ENCODE results near the gene SDR39U1.

The SDR39U1 gene

GRCh38 chr14:24399999-24400718, 42.4 kb downstream of the SDR39U1 start:
- TF ChIP-seq ZSCAN23 (tag by site-specific recombination; IDR thresholded peaks at IDR 0.05) (no peak), SP2 (tag by site-specific recombination; IDR thresholded peaks at IDR 0.05) (0 out of 2 replicates have a peak, but pooled peaks have one; percentile 3)
- Histone ChIP-seq H3K9me3 (ENCODE audit: control insufficient read depth, insufficient read depth, low read depth, low read length) (no peaks in the 10 kb centered on the region), H3K4me3 (ENCODE audit: low read depth, low read length) (no peak overlapping the region), H3K4me1 (ENCODE audit: control insufficient read depth, insufficient read depth, low read length) (peaks cover 18% of the 10 kb centered on the region; the same call in 1 of the 2 replicates), H3K27ac (ENCODE audit: extremely low read depth, low read depth, low read length) (peak overlapping the region; percentile 69; the same call in 1 of the 2 replicates), H3K36me3 (ENCODE audit: control insufficient read depth in 2 of 2, insufficient read depth in 1 of 2, low read length in 2 of 2) (peaks cover 0 to 5% of the 10 kb centered on the region in 2 experiments; a peak in 1 of 3 replicates)
- POLR2A ChIA-PET = interaction anchor here (1.0 to 1.3 kb wide), 2 partner anchors 9 to 34 kb away, joined by 4 to 7 read pairs; no protein-coding TSS in a partner anchor
- CTCF ChIA-PET = interaction anchor here (0.9 kb wide), 1 partner anchor 9 kb away, joined by 4 read pairs; no protein-coding TSS in a partner anchor

DNA sequence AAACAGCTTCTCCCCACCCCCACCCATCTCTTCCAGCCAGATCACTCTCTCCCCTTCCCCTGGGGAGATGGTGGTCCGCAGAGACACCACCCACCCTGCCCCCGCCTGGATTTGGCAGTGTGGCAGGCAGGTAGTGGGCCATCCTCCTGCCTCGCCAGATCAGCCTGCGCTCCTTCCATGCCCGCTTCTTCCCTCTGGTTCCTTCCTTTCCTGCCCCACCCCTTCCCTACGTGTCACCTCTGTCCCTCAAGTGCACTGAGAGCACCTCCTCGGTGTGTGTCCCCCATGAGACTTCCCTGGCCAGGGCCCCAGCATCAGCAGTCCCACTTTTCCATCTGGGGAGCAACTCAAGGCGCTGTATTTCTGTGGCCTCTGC, 43.1 kb downstream of the SDR39U1 start:
- Histone ChIP-seq H3K9me3 (ENCODE audit: control insufficient read depth, insufficient read depth, low read depth, low read length) (no peaks in the 10 kb centered on the region), H3K4me1 (ENCODE audit: control insufficient read depth, insufficient read depth, low read length) (peaks cover 18% of the 10 kb centered on the region; the same call in 1 of the 2 replicates), H3K4me3 (ENCODE audit: low read depth, low read length) (peak overlapping the region; percentile 43), H3K36me3 (ENCODE audit: control insufficient read depth in 2 of 2, insufficient read depth in 1 of 2, low read length in 2 of 2) (no peaks in the 10 kb centered on the region), H3K27ac (ENCODE audit: extremely low read depth, low read depth, low read length) (peak overlapping the region; percentile 69)
- POLR2A ChIA-PET = interaction anchor here (1.0 to 1.6 kb wide), 4 partner anchors 10 to 33 kb away, joined by 4 to 10 read pairs (median 7); partner anchors contain the start of genes CBLN3 and KHNYN
- CTCF ChIA-PET = interaction anchor here (0.9 kb wide), 3 partner anchors 9 to 32 kb away, joined by 3 to 4 read pairs (median 4); no protein-coding TSS in a partner anchor
- TF ChIP-seq TSHZ1 (tag by site-specific recombination; IDR thresholded peaks at IDR 0.05; ENCODE audit: borderline replicate concordance) = no peak
- 0 out of 2 replicates have a peak, but pooled peaks have one; percentile 21 for TF ChIP-seq ZNF366 (tag by site-specific recombination; conservative IDR thresholded peaks at IDR 0.05)
- no peak for TF ChIP-seq ZNF239 (tag by site-specific recombination; IDR thresholded peaks at IDR 0.05)
- TF ChIP-seq, protein P1, sequence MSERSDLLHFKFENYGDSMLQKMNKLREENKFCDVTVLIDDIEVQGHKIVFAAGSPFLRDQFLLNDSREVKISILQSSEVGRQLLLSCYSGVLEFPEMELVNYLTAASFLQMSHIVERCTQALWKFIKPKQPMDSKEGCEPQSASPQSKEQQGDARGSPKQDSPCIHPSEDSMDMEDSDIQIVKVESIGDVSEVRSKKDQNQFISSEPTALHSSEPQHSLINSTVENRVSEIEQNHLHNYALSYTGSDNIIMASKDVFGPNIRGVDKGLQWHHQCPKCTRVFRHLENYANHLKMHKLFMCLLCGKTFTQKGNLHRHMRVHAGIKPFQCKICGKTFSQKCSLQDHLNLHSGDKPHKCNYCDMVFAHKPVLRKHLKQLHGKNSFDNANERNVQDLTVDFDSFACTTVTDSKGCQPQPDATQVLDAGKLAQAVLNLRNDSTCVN (tag by site-specific recombination; optimal IDR thresholded peaks at IDR 0.05) = no peak
- no peak for TF ChIP-seq ZNF571 (tag by site-specific recombination; IDR thresholded peaks at IDR 0.05)
- TF ChIP-seq ZNF292 (tag by site-specific recombination; IDR thresholded peaks at IDR 0.05; ENCODE audit: borderline replicate concordance, low read depth) = no peak
- TF ChIP-seq ZNF660 (tag by site-specific recombination; IDR thresholded peaks at IDR 0.05) = no peak
- TF ChIP-seq, protein P2, sequence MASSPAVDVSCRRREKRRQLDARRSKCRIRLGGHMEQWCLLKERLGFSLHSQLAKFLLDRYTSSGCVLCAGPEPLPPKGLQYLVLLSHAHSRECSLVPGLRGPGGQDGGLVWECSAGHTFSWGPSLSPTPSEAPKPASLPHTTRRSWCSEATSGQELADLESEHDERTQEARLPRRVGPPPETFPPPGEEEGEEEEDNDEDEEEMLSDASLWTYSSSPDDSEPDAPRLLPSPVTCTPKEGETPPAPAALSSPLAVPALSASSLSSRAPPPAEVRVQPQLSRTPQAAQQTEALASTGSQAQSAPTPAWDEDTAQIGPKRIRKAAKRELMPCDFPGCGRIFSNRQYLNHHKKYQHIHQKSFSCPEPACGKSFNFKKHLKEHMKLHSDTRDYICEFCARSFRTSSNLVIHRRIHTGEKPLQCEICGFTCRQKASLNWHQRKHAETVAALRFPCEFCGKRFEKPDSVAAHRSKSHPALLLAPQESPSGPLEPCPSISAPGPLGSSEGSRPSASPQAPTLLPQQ (tag by site-specific recombination; IDR thresholded peaks at IDR 0.05) = no peak
- TF ChIP-seq ZNF843 (tag by site-specific recombination; IDR thresholded peaks at IDR 0.05) = no peak
- TF ChIP-seq ZBTB48 (tag by site-specific recombination; IDR thresholded peaks at IDR 0.05) = peak; percentile 46; the same call in 1 of the 2 replicates
- no peak for TF ChIP-seq ZNF518A (tag by site-specific recombination; conservative IDR thresholded peaks at IDR 0.05; ENCODE audit: low read depth)
- no peak for TF ChIP-seq ZNF560 (tag by site-specific recombination; IDR thresholded peaks at IDR 0.05; ENCODE audit: borderline replicate concordance)
- TF ChIP-seq ZXDB (tag by site-specific recombination; IDR thresholded peaks at IDR 0.05) = no peak
- TF ChIP-seq ZNF664 (tag by site-specific recombination; IDR thresholded peaks at IDR 0.05) = no peak
- peak; percentile 51; the same call in 1 of the 2 replicates for TF ChIP-seq ZBTB20 (tag by site-specific recombination; IDR thresholded peaks at IDR 0.05)
- TF ChIP-seq ZNF155 (tag by site-specific recombination; IDR thresholded peaks at IDR 0.05) = no peak
- TF ChIP-seq ZBTB7A (tag by site-specific recombination; IDR thresholded peaks at IDR 0.05; ENCODE audit: low read depth) = 0 out of 2 replicates have a peak, but pooled peaks have one; percentile 12
- TF ChIP-seq ZNF302 (tag by site-specific recombination; IDR thresholded peaks at IDR 0.05; ENCODE audit: low read depth) = no peak
- TF ChIP-seq IKZF3 (tag by site-specific recombination; IDR thresholded peaks at IDR 0.05) = no peak
- no peak for TF ChIP-seq SP3 (tag by site-specific recombination; IDR thresholded peaks at IDR 0.05)
- no peak for TF ChIP-seq ZNF324 (tag by site-specific recombination; IDR thresholded peaks at IDR 0.05)
